NB4 (cell line): ENCODE data around the gene CAPN12.
"Not testable (repeated sequence)": the region's sequence is repeated elsewhere in the genome, so short reads cannot be mapped to it uniquely, and the experiment has no call there.

Source experiments
- DNase-seq: peaks from one replicate; pipeline ENCODE4 v3.0.0; 2010; ENCODE audit warnings: low read depth
- H3K4me3 ChIP-seq: one replicate; pipeline ENCODE4 v1.5.1; 2011; ENCODE audit warnings: mild to moderate bottlenecking, low read depth, low read length, moderate library complexity
- MYC ChIP-seq: IDR thresholded peaks from 2 replicates; pipeline ENCODE4 v1.6.1; 2011; ENCODE audit warnings: low read depth, low read length
- POLR2A ChIP-seq: IDR thresholded peaks from 2 replicates; pipeline ENCODE4 v1.6.1; 2011; ENCODE audit warnings: mild to moderate bottlenecking; ENCODE audit not compliant: insufficient read length; ENCODE audit errors: extremely low read depth
- TF ChIP-seq, protein P1 (sequence below): IDR thresholded peaks from 2 replicates; pipeline ENCODE4 v1.6.1; 2011; ENCODE audit warnings: low read depth, low read length
- TF ChIP-seq, protein P2 (sequence below): IDR thresholded peaks from one replicate; pipeline ENCODE4 v1.5.1; 2012; ENCODE audit warnings: low read depth, low read length

The CAPN12 gene

DNA sequence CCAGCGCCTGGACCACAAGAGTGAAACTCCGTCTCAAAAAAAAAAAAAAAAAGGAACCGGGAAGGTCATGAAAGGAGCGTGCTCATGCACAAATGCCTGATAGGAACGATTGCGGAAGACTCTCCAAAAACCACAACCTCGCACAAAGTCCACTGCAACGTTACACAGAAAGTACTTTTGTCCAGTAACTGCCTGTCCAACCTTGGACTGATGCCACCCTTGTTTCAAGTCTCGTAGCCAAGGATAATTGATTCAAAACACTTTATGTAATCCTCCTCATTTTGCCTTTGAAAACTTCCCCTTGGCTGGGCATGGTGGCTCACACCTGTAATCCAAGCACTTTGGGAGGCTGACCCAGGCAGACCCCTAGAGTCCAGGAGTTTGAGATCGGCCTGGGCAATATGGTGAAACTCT, 15.3 kb upstream of the CAPN12 start:
- DNase-seq = no peak
- no peak overlapping the region for H3K4me3 ChIP-seq
- TF ChIP-seq POLR2A (no peak), MYC (no peak)
- TF ChIP-seq, protein P1, sequence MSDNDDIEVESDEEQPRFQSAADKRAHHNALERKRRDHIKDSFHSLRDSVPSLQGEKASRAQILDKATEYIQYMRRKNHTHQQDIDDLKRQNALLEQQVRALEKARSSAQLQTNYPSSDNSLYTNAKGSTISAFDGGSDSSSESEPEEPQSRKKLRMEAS = no peak
- TF ChIP-seq, protein P2, sequence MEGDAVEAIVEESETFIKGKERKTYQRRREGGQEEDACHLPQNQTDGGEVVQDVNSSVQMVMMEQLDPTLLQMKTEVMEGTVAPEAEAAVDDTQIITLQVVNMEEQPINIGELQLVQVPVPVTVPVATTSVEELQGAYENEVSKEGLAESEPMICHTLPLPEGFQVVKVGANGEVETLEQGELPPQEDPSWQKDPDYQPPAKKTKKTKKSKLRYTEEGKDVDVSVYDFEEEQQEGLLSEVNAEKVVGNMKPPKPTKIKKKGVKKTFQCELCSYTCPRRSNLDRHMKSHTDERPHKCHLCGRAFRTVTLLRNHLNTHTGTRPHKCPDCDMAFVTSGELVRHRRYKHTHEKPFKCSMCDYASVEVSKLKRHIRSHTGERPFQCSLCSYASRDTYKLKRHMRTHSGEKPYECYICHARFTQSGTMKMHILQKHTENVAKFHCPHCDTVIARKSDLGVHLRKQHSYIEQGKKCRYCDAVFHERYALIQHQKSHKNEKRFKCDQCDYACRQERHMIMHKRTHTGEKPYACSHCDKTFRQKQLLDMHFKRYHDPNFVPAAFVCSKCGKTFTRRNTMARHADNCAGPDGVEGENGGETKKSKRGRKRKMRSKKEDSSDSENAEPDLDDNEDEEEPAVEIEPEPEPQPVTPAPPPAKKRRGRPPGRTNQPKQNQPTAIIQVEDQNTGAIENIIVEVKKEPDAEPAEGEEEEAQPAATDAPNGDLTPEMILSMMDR = no peak

DNA sequence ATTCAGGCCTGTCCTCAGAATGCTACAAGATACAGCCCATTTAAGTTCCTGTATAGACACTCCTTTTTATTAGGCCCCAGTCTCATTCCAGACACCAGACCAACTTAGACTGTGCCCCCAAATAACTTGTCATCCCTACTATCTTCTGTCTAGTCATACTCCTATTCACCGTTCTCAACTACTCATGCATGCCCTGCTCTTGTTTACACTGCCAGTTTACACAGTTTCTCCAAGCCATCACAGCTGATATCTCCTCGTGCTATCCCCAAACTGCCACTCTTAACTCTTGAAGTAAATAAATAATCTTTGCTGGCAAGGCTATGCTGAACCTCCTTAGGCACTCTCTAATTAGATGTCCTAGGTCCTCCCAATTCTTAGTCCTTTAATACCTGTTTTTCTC, 9.9 kb upstream of the CAPN12 start:
- DNase-seq, H3K4me3 ChIP-seq: not testable (repeated sequence)

DNA sequence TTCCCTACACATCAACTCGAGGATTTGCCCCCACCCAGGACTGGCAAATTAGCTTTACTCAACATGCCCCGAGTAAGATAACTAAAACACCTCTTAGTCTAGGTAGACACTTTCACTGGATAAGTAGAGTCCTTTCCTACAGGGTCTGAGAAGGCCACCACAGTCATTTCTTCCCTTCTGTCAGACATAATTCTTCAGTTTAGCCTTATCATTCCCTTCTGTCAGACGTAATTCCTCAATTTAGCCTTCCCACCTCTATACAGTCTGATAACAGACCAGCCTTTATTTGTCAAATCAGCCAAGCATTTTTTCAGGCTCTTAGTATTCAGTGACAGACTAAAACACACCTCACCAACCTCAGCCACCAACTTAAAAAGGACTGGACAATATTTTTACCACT, 9.5 kb upstream of the CAPN12 start:
- not testable (repeated sequence) for DNase-seq, H3K4me3 ChIP-seq

DNA sequence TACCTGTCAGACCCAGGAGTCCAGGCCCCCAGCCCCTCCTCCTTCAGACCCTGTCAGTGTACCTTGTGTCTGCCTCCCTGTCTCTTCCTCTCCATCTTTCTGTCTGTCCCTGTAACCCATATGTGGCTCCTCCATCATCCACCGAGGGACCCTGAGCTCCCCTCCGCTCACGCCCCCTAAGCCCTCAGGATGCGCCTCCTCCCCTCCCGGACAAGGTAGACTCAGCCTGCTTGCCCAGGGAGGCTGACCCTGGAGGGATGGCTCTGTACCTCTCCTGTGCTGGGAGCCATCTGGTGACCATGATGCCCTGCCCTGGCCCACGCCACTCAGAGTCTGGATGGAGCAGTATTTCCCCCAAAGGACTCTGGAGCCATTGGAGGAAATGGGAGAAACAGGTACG, 1.0 kb upstream of the CAPN12 start:
- no peak for DNase-seq
- no peak overlapping the region for H3K4me3 ChIP-seq
- TF ChIP-seq MYC = no peak
- TF ChIP-seq, protein P1 = no peak
- no peak for TF ChIP-seq POLR2A
- TF ChIP-seq, protein P2 = no peak

DNA sequence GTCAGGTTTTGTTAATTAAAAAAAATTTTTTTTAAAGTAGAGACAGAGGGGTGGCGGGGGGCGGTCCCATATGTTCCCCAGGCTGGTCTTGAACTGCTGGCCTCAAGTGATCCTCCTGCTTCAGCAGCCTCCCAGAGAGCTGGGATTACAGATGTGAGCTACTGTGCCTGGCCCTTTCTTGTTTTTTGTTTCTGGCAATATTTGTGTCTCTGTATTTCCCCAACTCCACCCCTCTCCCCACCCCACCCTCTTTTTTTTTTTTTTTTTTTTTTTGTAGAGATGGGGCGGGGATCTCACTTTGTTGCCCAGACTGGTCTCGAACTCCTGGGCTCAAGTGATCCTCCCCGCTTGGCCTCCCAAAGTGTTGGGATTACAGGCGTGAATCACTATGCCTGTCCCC, 600 bp upstream of the CAPN12 start:
- TF ChIP-seq POLR2A = no peak
- TF ChIP-seq, protein P1 = no peak
- TF ChIP-seq, protein P2 = no peak
- no peak for DNase-seq
- H3K4me3 ChIP-seq = no peak overlapping the region

DNA sequence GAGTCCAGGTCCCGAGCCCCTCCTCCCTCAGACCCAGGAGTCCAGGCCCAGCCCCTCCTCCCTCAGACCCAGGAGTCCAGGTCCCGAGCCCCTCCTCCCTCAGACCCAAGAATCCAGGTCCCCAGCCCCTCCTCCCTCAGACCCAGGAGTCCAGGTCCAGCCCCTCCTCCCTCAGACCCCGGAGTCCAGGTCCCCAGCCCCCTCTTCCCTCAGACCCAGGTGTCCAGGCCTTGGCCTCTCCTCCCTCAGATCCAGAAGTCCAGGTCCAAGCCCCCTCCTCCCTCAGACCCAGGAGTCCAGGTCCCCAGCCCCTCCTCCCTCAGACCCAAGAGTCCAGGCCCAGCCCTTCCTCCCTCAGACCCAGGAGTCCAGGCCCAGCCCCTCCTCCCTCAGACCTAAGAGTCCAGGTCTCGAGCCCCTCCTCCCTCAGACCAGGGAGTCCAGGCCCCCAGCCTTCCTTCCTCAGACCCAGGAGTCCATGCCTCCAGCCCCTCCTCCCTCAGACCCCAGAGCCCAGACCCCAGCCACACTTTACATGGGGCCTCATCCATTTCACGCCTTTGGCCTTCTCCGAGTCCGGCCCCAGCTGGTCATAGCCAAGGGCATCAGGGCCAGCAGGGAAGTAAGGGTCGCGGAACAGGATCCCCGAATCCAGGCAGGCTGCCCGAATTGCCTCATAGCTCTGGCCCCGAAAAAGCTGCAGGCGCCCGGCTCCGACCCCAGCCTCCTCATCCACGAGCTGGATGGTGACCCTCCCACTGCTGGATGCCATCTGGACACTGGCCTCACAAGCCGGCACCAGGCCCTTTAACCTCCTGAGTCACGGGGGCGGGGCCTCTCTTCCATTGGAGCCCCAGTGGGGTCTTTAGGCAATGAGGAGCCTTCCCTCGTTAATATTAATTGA, 628 bp downstream of the CAPN12 start:
- no peak overlapping the region for H3K4me3 ChIP-seq
- TF ChIP-seq, protein P1 = no peak
- TF ChIP-seq, protein P2 = no peak
- no peak for TF ChIP-seq MYC
- no peak for TF ChIP-seq POLR2A
- DNase-seq = no peak

DNA sequence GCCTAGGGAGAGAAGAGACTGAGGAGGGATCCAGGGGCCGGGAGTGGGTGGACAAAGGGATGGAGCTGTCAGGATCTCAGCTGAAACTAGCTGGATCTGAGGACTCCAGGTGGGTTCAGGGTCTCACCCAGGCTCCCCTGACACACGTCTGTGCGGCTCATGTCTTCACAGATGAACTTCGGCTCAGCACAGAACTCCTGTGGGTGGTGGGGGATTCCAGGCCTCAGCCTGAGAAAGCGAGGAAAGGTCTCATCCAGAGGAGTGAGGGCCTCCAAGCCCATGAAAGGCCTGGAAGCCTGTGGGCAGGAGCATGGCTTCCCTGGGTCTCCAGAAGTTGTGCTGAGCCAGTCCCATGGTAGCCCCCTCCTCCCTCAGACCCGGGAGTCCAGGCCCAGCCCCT, 1.4 kb downstream of the CAPN12 start:
- TF ChIP-seq, protein P1 = no peak
- TF ChIP-seq POLR2A (no peak), MYC (no peak)
- H3K4me3 ChIP-seq = no peak overlapping the region
- DNase-seq = no peak
